ENCODE results near the gene PCNX4.

The PCNX4 gene

DNA sequence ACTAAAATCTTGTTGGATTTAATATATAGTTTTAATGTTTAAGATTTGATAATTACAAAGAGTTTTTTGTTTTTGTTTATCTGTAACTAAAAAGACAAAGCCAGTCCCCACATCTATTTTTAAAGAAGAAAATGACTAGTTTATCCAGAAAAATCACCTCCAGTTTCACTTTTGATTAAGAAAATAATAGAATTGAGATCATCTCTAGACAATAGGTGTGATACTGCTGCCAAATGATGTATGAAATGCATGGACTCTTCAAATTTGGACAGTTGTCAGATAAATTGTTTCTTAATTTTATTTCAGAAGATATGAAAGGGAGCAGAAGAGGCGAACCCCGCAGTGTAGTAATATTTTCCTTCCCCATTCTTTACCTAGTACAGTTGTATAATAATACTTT lies 20.0 kb downstream of the PCNX4 start:
- in situ Hi-C loops (cut with HindIII; ENCODE audit: low sequenced_read_pairs): no loop called here

DNA sequence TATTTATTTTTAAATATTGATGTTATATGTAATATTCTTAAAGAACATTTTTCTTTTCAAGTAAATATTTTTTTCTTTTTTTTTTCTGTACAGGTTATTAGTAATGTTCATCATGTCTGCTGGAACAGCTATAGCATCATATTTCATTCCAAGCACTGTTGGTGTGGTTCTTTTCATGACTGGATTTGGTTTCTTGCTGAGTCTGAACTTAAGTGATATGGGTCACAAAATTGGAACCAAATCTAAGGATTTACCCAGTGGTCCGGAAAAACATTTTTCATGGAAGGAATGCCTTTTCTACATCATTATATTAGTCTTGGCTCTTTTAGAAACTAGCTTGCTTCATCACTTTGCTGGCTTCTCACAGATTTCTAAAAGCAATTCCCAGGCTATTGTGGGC lies 23.2 kb downstream of the PCNX4 start:
- TF ChIP-seq, protein P1, sequence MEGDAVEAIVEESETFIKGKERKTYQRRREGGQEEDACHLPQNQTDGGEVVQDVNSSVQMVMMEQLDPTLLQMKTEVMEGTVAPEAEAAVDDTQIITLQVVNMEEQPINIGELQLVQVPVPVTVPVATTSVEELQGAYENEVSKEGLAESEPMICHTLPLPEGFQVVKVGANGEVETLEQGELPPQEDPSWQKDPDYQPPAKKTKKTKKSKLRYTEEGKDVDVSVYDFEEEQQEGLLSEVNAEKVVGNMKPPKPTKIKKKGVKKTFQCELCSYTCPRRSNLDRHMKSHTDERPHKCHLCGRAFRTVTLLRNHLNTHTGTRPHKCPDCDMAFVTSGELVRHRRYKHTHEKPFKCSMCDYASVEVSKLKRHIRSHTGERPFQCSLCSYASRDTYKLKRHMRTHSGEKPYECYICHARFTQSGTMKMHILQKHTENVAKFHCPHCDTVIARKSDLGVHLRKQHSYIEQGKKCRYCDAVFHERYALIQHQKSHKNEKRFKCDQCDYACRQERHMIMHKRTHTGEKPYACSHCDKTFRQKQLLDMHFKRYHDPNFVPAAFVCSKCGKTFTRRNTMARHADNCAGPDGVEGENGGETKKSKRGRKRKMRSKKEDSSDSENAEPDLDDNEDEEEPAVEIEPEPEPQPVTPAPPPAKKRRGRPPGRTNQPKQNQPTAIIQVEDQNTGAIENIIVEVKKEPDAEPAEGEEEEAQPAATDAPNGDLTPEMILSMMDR (IDR thresholded peaks at IDR 0.05; ENCODE audit: low read depth, low read length, missing control alignments): no peak
- H3K4me3 ChIP-seq (ENCODE audit: low read depth, low read length): no peak overlapping the region
- in situ Hi-C loops (cut with HindIII; ENCODE audit: low sequenced_read_pairs): no loop called here
- peak; percentile 87 for DNase-seq (ENCODE audit: low read depth)

More for the DNA sequence above, 20.0 kb downstream of the PCNX4 start:
- no peak overlapping the region for H3K4me3 ChIP-seq (ENCODE audit: low read depth, low read length)
- DNase-seq (ENCODE audit: low read depth): no peak
- TF ChIP-seq, protein P1 (IDR thresholded peaks at IDR 0.05; ENCODE audit: low read depth, low read length, missing control alignments): no peak

DNA sequence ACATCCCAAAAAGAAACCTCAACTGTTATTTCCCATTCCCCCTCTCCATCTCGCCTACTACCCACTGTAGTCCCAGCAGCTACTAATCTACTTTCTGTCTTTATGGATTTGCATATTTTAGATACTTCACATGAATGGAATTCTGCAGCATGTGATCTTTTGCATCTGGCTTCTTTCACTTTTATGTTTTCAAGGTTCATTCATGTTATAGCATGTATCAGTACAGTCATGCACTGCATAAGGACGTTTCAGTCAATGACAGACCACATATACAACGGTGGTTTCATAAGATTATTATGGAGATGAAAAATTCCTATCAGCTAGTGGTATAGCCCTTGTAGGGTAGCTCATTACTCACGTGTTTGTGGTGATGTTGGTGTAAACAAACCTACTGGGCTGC lies 24.5 kb downstream of the PCNX4 start:
- TF ChIP-seq, protein P1 (IDR thresholded peaks at IDR 0.05; ENCODE audit: low read depth, low read length, missing control alignments): no peak
- in situ Hi-C loops (cut with HindIII; ENCODE audit: low sequenced_read_pairs): no loop called here
- H3K4me3 ChIP-seq (ENCODE audit: low read depth, low read length): no peak overlapping the region
- DNase-seq (ENCODE audit: low read depth): no peak

DNA sequence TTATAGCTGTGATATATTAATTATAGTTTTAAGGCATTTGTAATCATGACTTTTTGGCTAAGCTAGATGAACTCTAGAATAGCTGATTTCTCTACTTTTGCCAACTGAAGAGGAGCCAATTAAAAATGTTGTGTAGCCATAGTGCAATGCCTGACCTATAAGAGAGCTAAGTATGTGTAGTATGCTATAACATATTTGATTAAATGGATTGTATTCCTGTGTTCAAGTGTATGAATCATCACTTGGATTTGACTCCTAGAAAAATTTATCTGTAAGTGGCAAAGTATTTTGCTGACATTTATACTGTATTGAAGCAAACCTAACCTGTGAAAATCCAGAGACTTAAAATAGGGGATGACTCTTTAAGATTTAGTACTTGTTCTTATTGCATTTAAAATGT lies 34.2 kb downstream of the PCNX4 start:
- TF ChIP-seq, protein P1 (IDR thresholded peaks at IDR 0.05; ENCODE audit: low read depth, low read length, missing control alignments): no peak
- no peak for DNase-seq (ENCODE audit: low read depth)
- in situ Hi-C loops (cut with HindIII; ENCODE audit: low sequenced_read_pairs): no loop called here
- H3K4me3 ChIP-seq (ENCODE audit: low read depth, low read length): no peak overlapping the region

DNA sequence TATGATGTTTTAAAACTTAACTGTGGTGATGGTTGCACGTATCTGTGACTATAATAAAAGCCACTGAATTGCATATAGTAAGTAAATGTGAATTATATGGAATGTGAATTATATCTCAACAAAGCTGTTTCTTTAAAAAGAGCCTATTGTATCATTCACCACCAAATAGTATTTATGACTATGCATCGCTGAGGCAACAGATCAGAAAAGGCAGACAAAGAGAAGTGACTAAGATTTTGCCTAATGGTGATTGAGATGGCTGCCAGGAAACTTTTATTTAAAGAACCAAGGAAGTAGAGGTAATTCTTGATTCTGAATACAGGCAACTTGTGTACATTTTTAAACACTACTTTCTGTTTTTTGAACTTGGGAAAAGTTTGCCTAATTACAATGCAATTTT lies 41.8 kb downstream of the PCNX4 start:
- no peak overlapping the region for H3K4me3 ChIP-seq (ENCODE audit: low read depth, low read length)
- TF ChIP-seq, protein P1 (IDR thresholded peaks at IDR 0.05; ENCODE audit: low read depth, low read length, missing control alignments): no peak
- in situ Hi-C loops (cut with HindIII; ENCODE audit: low sequenced_read_pairs): no loop called here
- no peak for DNase-seq (ENCODE audit: low read depth)

DNA sequence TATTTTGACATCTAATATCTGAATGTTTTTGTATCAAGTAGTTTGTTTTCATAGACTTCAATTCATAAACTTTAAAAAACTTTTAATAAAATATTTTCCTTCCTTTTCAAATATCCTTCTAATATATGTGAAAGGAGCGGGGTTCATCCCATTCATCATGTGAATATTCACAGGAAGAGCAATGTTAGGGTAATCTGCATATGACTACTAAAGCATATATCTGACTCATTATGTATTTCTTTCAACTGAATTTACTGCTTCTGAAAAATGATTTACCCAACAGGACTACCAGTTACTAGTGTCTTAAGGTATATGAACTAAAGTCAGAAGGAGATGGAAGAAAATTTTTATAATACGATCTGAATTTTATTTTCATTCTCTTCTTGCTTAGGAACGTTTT lies 43.0 kb downstream of the PCNX4 start:
- TF ChIP-seq, protein P1 (IDR thresholded peaks at IDR 0.05; ENCODE audit: low read depth, low read length, missing control alignments): no peak
- DNase-seq (ENCODE audit: low read depth): no peak
- H3K4me3 ChIP-seq (ENCODE audit: low read depth, low read length): no peak overlapping the region
- in situ Hi-C loops (cut with HindIII; ENCODE audit: low sequenced_read_pairs): no loop called here

DNA sequence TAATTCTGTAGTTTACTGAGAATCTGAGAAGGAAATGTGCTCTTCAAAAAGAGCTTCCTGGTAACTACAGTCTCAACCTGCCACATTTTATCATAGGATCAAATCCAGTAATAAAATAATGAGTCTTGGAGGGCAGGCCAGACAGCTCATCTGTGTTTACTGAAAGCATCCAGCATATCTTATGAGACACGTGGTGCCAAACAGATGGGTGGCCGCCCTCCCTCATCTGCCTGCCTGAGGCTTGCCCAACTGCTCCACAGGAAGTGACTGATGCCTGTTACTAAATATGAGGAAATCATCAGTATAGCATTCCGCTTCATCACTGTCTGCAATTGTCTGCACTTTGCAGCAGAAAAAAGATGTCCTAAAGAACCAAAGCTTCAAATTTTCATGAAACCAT lies 60.0 kb downstream of the PCNX4 start:
- H3K4me3 ChIP-seq (ENCODE audit: low read depth, low read length): no peak overlapping the region
- in situ Hi-C loops (cut with HindIII; ENCODE audit: low sequenced_read_pairs): loop anchor here (5.0 kb wide), 1 partner anchor 184 kb away; no protein-coding TSS in a partner anchor
- no peak for DNase-seq (ENCODE audit: low read depth)
- TF ChIP-seq, protein P1 (IDR thresholded peaks at IDR 0.05; ENCODE audit: low read depth, low read length, missing control alignments): no peak
